DMS114 treated with DMSO at 0.1 percent for 48 hours (cell line): ENCODE results near the gene RNU1-3.
"Not testable (repeated sequence)": the region's sequence is repeated elsewhere in the genome, so short reads cannot be mapped to it uniquely, and the experiment has no call there.

Source experiments
- DNase-seq: peaks from one replicate; lab custom pipeline; 2025; ENCODE audit not compliant: unreplicated experiment; lab: John Stamatoyannopoulos, UW

Gene RNU1-3

GRCh38 chr1:16641159-16641975 lies 25.4 kb downstream of the RNU1-3 start:
- not testable (repeated sequence) for DNase-seq

GRCh38 chr1:16639091-16640031 lies 27.4 kb downstream of the RNU1-3 start:
- not testable (repeated sequence) for DNase-seq

- not testable (repeated sequence) for DNase-seq
Measured at GRCh38 chr1:16637941-16638778, 28.6 kb downstream of the RNU1-3 start.

- DNase-seq: not testable (repeated sequence)
Measured at GRCh38 chr1:16636551-16637195, 30.1 kb downstream of the RNU1-3 start.

GRCh38 chr1:16635959-16636358 lies 30.8 kb downstream of the RNU1-3 start:
- DNase-seq: not testable (repeated sequence)

- not testable (repeated sequence) for DNase-seq
Measured at GRCh38 chr1:16633540-16634282, 33.0 kb downstream of the RNU1-3 start.

- DNase-seq: not testable (repeated sequence)
Measured at GRCh38 chr1:16632044-16632850, 34.5 kb downstream of the RNU1-3 start.

- DNase-seq: no peak
Measured at GRCh38 chr1:16631248-16632043, 35.3 kb downstream of the RNU1-3 start.

- no peak for DNase-seq
Measured at GRCh38 chr1:16630661-16631247, 36.0 kb downstream of the RNU1-3 start.

GRCh38 chr1:16629916-16630530 lies 36.7 kb downstream of the RNU1-3 start:
- DNase-seq: not testable (repeated sequence)

GRCh38 chr1:16628361-16629111 lies 38.2 kb downstream of the RNU1-3 start:
- DNase-seq: no peak

GRCh38 chr1:16626409-16626983 lies 40.3 kb downstream of the RNU1-3 start:
- not testable (repeated sequence) for DNase-seq

- DNase-seq: no peak
Measured at GRCh38 chr1:16625497-16626408, 41.0 kb downstream of the RNU1-3 start.

GRCh38 chr1:16623812-16624719 lies 42.7 kb downstream of the RNU1-3 start:
- not testable (repeated sequence) for DNase-seq
